ENCODE data around the gene MARCHF11.

DNA sequence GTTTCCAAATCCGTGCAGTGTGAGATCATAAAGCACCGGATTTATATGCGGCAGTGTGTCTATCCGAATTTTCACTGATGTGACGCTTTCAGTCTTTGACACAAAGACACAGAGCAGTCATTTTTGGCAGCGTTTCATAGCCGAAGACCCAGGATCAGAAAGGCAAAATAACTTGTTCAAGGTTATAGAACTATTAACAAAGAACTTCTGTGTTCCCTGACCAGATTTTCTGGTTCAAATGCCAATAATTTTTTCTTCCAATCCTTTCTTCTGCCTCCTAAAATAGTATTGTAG is 1.1 kb upstream of the MARCHF11 start:
- TF ChIP-seq, protein P1, sequence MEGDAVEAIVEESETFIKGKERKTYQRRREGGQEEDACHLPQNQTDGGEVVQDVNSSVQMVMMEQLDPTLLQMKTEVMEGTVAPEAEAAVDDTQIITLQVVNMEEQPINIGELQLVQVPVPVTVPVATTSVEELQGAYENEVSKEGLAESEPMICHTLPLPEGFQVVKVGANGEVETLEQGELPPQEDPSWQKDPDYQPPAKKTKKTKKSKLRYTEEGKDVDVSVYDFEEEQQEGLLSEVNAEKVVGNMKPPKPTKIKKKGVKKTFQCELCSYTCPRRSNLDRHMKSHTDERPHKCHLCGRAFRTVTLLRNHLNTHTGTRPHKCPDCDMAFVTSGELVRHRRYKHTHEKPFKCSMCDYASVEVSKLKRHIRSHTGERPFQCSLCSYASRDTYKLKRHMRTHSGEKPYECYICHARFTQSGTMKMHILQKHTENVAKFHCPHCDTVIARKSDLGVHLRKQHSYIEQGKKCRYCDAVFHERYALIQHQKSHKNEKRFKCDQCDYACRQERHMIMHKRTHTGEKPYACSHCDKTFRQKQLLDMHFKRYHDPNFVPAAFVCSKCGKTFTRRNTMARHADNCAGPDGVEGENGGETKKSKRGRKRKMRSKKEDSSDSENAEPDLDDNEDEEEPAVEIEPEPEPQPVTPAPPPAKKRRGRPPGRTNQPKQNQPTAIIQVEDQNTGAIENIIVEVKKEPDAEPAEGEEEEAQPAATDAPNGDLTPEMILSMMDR (IDR thresholded peaks at IDR 0.05; ENCODE audit: borderline replicate concordance, extremely low read depth, low read length, poor library complexity, severe bottlenecking): no peak
- TF ChIP-seq EZH2 (IDR thresholded peaks at IDR 0.05; ENCODE audit: borderline replicate concordance, low read depth, low read length, severe bottlenecking): no peak
